Astrocyte (in vitro differentiated cells and primary cell): ENCODE results near the gene MYO16.

ENCODE experiments used
- CTCF ChIP-seq: IDR thresholded peaks from 2 replicates; pipeline ENCODE4 v1.5.1; 2011; ENCODE audit warnings: low read depth, mild to moderate bottlenecking, inconsistent platforms, low read length, moderate library complexity; ENCODE audit not compliant: insufficient read depth
- EZH2 ChIP-seq: IDR thresholded peaks from 2 replicates; pipeline ENCODE4 v1.6.1; 2012; ENCODE audit warnings: mild to moderate bottlenecking, low read length, inconsistent platforms; ENCODE audit not compliant: insufficient read depth

- TF ChIP-seq CTCF (no peak), EZH2 (no peak)
Observed at GRCh38 chr13:109208522-109208921, 579.1 kb downstream of the MYO16 start.
